RWPE1 (cell line): Measurements from ENCODE around the gene ZGPAT.

Experiments
- CTCF ChIA-PET: fragments of 350-600 bp; sonication (Branson Sonifier 250); formaldehyde crosslinking; extraction: SDS; loops from one replicate; lab custom pipeline; 2021; lab: Yijun Ruan, JAX
- POLR2A ChIA-PET: fragments of 400-600 bp; formaldehyde crosslinking; extraction: SDS; loops from one replicate; lab custom pipeline; 2020; ENCODE audit warnings: antibody characterized with exemption; ENCODE audit not compliant: low non-redundant PET; lab: Yijun Ruan, JAX
- DNase-seq: peaks from one replicate; pipeline ENCODE4 v3.0.0; 2012; ENCODE audit warnings: low spot score
- H3K27ac ChIP-seq: fragments of 450-650 bp; 2 replicates; pipeline ENCODE4 v1.5.1; 2017
- CTCF ChIP-seq: fragments of 450-650 bp; conservative IDR thresholded peaks from 2 replicates; pipeline ENCODE4 v1.5.1; 2017; ENCODE audit warnings: low read depth, mild to moderate bottlenecking

Gene ZGPAT

GRCh38 chr20:63678071-63678470 is 29.8 kb upstream of the ZGPAT start:
- DNase-seq: no peak
- CTCF ChIA-PET: interaction anchor here (0.5 to 0.6 kb wide), 2 partner anchors 71 to 319 kb away, joined by 3 read pairs; no protein-coding TSS in a partner anchor
- peak overlapping the region; percentile 48 for H3K27ac ChIP-seq
- no peak for TF ChIP-seq CTCF
- POLR2A ChIA-PET: no interaction called here

GRCh38 chr20:63678667-63679465 is 29.0 kb upstream of the ZGPAT start:
- peak overlapping the region; percentile 89 for H3K27ac ChIP-seq
- ChIA-PET POLR2A (no interaction called here), CTCF (interaction anchor here (0.5 to 0.7 kb wide), 2 partner anchors 10 to 318 kb away, joined by 3 read pairs; no protein-coding TSS in a partner anchor)
- no peak for TF ChIP-seq CTCF
- DNase-seq: no peak

- DNase-seq: no peak
- ChIA-PET CTCF (interaction anchor here (0.6 to 1.4 kb wide), 4 partner anchors 11 to 142 kb away, joined by 3 to 4 read pairs (median 3); partner anchors contain the start of gene PTK6), POLR2A (interaction anchor here (0.5 kb wide), 1 partner anchor 12 kb away, joined by 3 read pairs; no protein-coding TSS in a partner anchor)
- peak overlapping the region; percentile 89 for H3K27ac ChIP-seq
- no peak for TF ChIP-seq CTCF
These were observed 28.0 kb upstream of the ZGPAT start for GRCh38 chr20:63679799-63680305.

GRCh38 chr20:63680427-63680826 is 27.4 kb upstream of the ZGPAT start:
- ChIA-PET CTCF (interaction anchor here (0.6 to 1.4 kb wide), 3 partner anchors 12 to 142 kb away, joined by 3 to 4 read pairs (median 3); partner anchors contain the start of gene PTK6), POLR2A (interaction anchor here (0.5 kb wide), 1 partner anchor 12 kb away, joined by 3 read pairs; no protein-coding TSS in a partner anchor)
- no peak for DNase-seq
- H3K27ac ChIP-seq: peak overlapping the region; percentile 89
- no peak for TF ChIP-seq CTCF

GRCh38 chr20:63680857-63681608 is 26.8 kb upstream of the ZGPAT start:
- POLR2A ChIA-PET: interaction anchor here (1.2 to 1.8 kb wide), 2 partner anchors 16 to 18 kb away, joined by 3 to 8 read pairs; no protein-coding TSS in a partner anchor
- CTCF ChIA-PET: interaction anchor here (0.5 to 1.4 kb wide), 3 partner anchors 143 to 359 kb away, joined by 3 to 4 read pairs (median 3); partner anchors contain the start of gene PTK6
- no peak for DNase-seq
- TF ChIP-seq CTCF: no peak
- peak overlapping the region; percentile 89 for H3K27ac ChIP-seq
